Activated T-cell treated with anti-CD3 and anti-CD28 coated beads, Interleukin-2, amount 50 U/mL, for 24 hours (primary cell): ENCODE results near the gene LSM14A.
"Not testable (repeated sequence)": the region's sequence is repeated elsewhere in the genome, so short reads cannot be mapped to it uniquely, and the experiment has no call there.

Experiments used
- DNase-seq: peaks from one replicate; pipeline ENCODE4 v3.0.0-alpha.2; 2020
- H3K27ac Mint-ChIP-seq: 2 replicates; pipeline ENCODE4 v1.8.0; 2020; ENCODE audit warnings: mild to moderate bottlenecking, mixed read lengths
- H3K27me3 Mint-ChIP-seq: 2 replicates; pipeline ENCODE4 v1.8.0; 2020; ENCODE audit warnings: mixed read lengths
- H3K36me3 Mint-ChIP-seq: 2 replicates; pipeline ENCODE4 v1.8.0; 2020; ENCODE audit warnings: low read depth, mixed read lengths
- H3K4me1 Mint-ChIP-seq: 2 replicates; pipeline ENCODE4 v1.8.0; 2020; ENCODE audit warnings: low read depth, mixed read lengths
- H3K4me3 Mint-ChIP-seq: 2 replicates; pipeline ENCODE4 v1.8.0; 2020; ENCODE audit warnings: mild to moderate bottlenecking, moderate library complexity, mixed read lengths
- H3K9me3 Mint-ChIP-seq: 2 replicates; pipeline ENCODE4 v1.8.0; 2020; ENCODE audit warnings: mixed read lengths

LSM14A gene

GRCh38 chr19:34191355-34191962, 19.2 kb downstream of the LSM14A start:
- peaks cover 41% of the 10 kb centered on the region for H3K36me3 Mint-ChIP-seq
- H3K4me1 Mint-ChIP-seq: peaks cover 61% of the 10 kb centered on the region
- H3K27ac Mint-ChIP-seq: peak overlapping the region; percentile 30
- H3K27me3 Mint-ChIP-seq: no peaks in the 10 kb centered on the region
- H3K9me3 Mint-ChIP-seq: no peaks in the 10 kb centered on the region
- H3K4me3 Mint-ChIP-seq: no peak overlapping the region
- DNase-seq: no peak

- Mint-ChIP-seq H3K9me3 (no peaks in the 10 kb centered on the region), H3K4me3 (no peak overlapping the region), H3K27ac (peak overlapping the region; percentile 50), H3K4me1 (peaks cover 46% of the 10 kb centered on the region), H3K36me3 (peaks cover 51% of the 10 kb centered on the region), H3K27me3 (no peaks in the 10 kb centered on the region)
- no peak for DNase-seq
Measured at GRCh38 chr19:34193439-34193838, 21.1 kb downstream of the LSM14A start.

GRCh38 chr19:34193876-34194275, 21.6 kb downstream of the LSM14A start:
- H3K27ac Mint-ChIP-seq: peak overlapping the region; percentile 50
- no peaks in the 10 kb centered on the region for H3K27me3 Mint-ChIP-seq
- H3K9me3 Mint-ChIP-seq: no peaks in the 10 kb centered on the region

GRCh38 chr19:34201133-34201532, 28.8 kb downstream of the LSM14A start:
- no peak overlapping the region for H3K27ac Mint-ChIP-seq
- no peaks in the 10 kb centered on the region for H3K4me1 Mint-ChIP-seq
- no peaks in the 10 kb centered on the region for H3K27me3 Mint-ChIP-seq
- H3K4me3 Mint-ChIP-seq: no peak overlapping the region
- no peaks in the 10 kb centered on the region for H3K9me3 Mint-ChIP-seq
- H3K36me3 Mint-ChIP-seq: peaks cover 68% of the 10 kb centered on the region
- no peak for DNase-seq

More at GRCh38 chr19:34193876-34194275, 21.6 kb downstream of the LSM14A start:
- Mint-ChIP-seq H3K4me3 (no peak overlapping the region), H3K4me1 (peaks cover 42% of the 10 kb centered on the region), H3K36me3 (peaks cover 53% of the 10 kb centered on the region)
- no peak for DNase-seq

- not testable (repeated sequence) for H3K27ac Mint-ChIP-seq, DNase-seq, H3K27me3 Mint-ChIP-seq, H3K4me1 Mint-ChIP-seq, H3K4me3 Mint-ChIP-seq, H3K9me3 Mint-ChIP-seq
- H3K36me3 Mint-ChIP-seq: peaks cover 71% of the 10 kb centered on the region
Measured at GRCh38 chr19:34205324-34205723, 33.0 kb downstream of the LSM14A start.

- Mint-ChIP-seq H3K27ac (no peak overlapping the region), H3K9me3 (no peaks in the 10 kb centered on the region), H3K36me3 (peaks cover 77% of the 10 kb centered on the region), H3K27me3 (no peaks in the 10 kb centered on the region), H3K4me1 (peaks cover 7% of the 10 kb centered on the region), H3K4me3 (no peak overlapping the region)
- no peak for DNase-seq
Measured at GRCh38 chr19:34208291-34208884, 36.1 kb downstream of the LSM14A start.

- H3K9me3 Mint-ChIP-seq: no peaks in the 10 kb centered on the region
- H3K27me3 Mint-ChIP-seq: no peaks in the 10 kb centered on the region
- H3K27ac Mint-ChIP-seq: no peak overlapping the region
- H3K4me3 Mint-ChIP-seq: no peak overlapping the region
- DNase-seq: no peak
- H3K4me1 Mint-ChIP-seq: peaks cover 9% of the 10 kb centered on the region
- peaks cover 77% of the 10 kb centered on the region for H3K36me3 Mint-ChIP-seq
Measured at GRCh38 chr19:34209726-34210125, 37.4 kb downstream of the LSM14A start.

- Mint-ChIP-seq H3K9me3 (no peaks in the 10 kb centered on the region), H3K27ac (peak overlapping the region; percentile 10), H3K36me3 (peaks cover 77% of the 10 kb centered on the region), H3K4me1 (peaks cover 29% of the 10 kb centered on the region), H3K4me3 (no peak overlapping the region), H3K27me3 (no peaks in the 10 kb centered on the region)
- no peak for DNase-seq
Measured at GRCh38 chr19:34213283-34213682, 41.0 kb downstream of the LSM14A start.

GRCh38 chr19:34214040-34214439, 41.7 kb downstream of the LSM14A start:
- H3K27ac Mint-ChIP-seq: no peak overlapping the region
- DNase-seq: no peak
- H3K36me3 Mint-ChIP-seq: peaks cover 78% of the 10 kb centered on the region
- no peaks in the 10 kb centered on the region for H3K9me3 Mint-ChIP-seq
- no peaks in the 10 kb centered on the region for H3K27me3 Mint-ChIP-seq
- peaks cover 35% of the 10 kb centered on the region for H3K4me1 Mint-ChIP-seq
- no peak overlapping the region for H3K4me3 Mint-ChIP-seq

GRCh38 chr19:34215006-34215665, 42.8 kb downstream of the LSM14A start:
- peak overlapping the region; percentile 63 for H3K27ac Mint-ChIP-seq

GRCh38 chr19:34215666-34216038, 43.3 kb downstream of the LSM14A start:
- H3K4me3 Mint-ChIP-seq: no peak overlapping the region
- H3K27ac Mint-ChIP-seq: no peak overlapping the region
- no peaks in the 10 kb centered on the region for H3K27me3 Mint-ChIP-seq
- H3K4me1 Mint-ChIP-seq: peaks cover 46% of the 10 kb centered on the region
- DNase-seq: no peak
- H3K36me3 Mint-ChIP-seq: peaks cover 79% of the 10 kb centered on the region
- H3K9me3 Mint-ChIP-seq: no peaks in the 10 kb centered on the region

More at GRCh38 chr19:34215006-34215665, 42.8 kb downstream of the LSM14A start:
- no peak overlapping the region for H3K4me3 Mint-ChIP-seq
- DNase-seq: no peak
- H3K9me3 Mint-ChIP-seq: no peaks in the 10 kb centered on the region
- H3K27me3 Mint-ChIP-seq: no peaks in the 10 kb centered on the region
- peaks cover 78% of the 10 kb centered on the region for H3K36me3 Mint-ChIP-seq
- H3K4me1 Mint-ChIP-seq: peaks cover 42% of the 10 kb centered on the region

- H3K27ac Mint-ChIP-seq, H3K9me3 Mint-ChIP-seq, H3K27me3 Mint-ChIP-seq, H3K4me3 Mint-ChIP-seq, DNase-seq: not testable (repeated sequence)
- Mint-ChIP-seq H3K4me1 (peaks cover 48% of the 10 kb centered on the region), H3K36me3 (peaks cover 81% of the 10 kb centered on the region)
Measured at GRCh38 chr19:34216745-34217219, 44.5 kb downstream of the LSM14A start.

- peaks cover 48% of the 10 kb centered on the region for H3K4me1 Mint-ChIP-seq
- DNase-seq: peak; percentile 54
- peak overlapping the region; percentile 84 for H3K27ac Mint-ChIP-seq
- H3K27me3 Mint-ChIP-seq: no peaks in the 10 kb centered on the region
- peaks cover 84% of the 10 kb centered on the region for H3K36me3 Mint-ChIP-seq
- H3K9me3 Mint-ChIP-seq: no peaks in the 10 kb centered on the region
- H3K4me3 Mint-ChIP-seq: peak overlapping the region; percentile 11
Measured at GRCh38 chr19:34217952-34218817, 45.9 kb downstream of the LSM14A start.

GRCh38 chr19:34218818-34219164, 46.5 kb downstream of the LSM14A start:
- no peaks in the 10 kb centered on the region for H3K27me3 Mint-ChIP-seq
- peak overlapping the region; percentile 84 for H3K27ac Mint-ChIP-seq
- no peak for DNase-seq
- peaks cover 52% of the 10 kb centered on the region for H3K4me1 Mint-ChIP-seq
- no peaks in the 10 kb centered on the region for H3K9me3 Mint-ChIP-seq
- H3K4me3 Mint-ChIP-seq: no peak overlapping the region
- H3K36me3 Mint-ChIP-seq: peaks cover 84% of the 10 kb centered on the region
